Keratinocyte (primary cell): ENCODE data around the gene MARCHF2. TPM values are rescaled to one million over a fixed set of nuclear protein-coding genes. Genes with fewer than 3 reads are reported as not detected.

Source experiments
- DNase-seq: peaks from one replicate; pipeline ENCODE4 v3.0.0-alpha.2; 2011; ENCODE audit warnings: low read depth, missing footprints, low spot score
- FAIRE-seq: peaks from 2 replicates; lab custom pipeline; 2011; peaks lifted over from hg19 to GRCh38; lab: Jason Lieb, UNC
- H2AFZ ChIP-seq: 2 replicates; pipeline ENCODE4 v1.6.0; 2012; ENCODE audit warnings: low read length, control low read depth, inconsistent platforms; ENCODE audit not compliant: control insufficient read depth
- H3K27ac ChIP-seq: 2 replicates; pipeline ENCODE4 v1.5.1; 2011; ENCODE audit warnings: low read length; ENCODE audit not compliant: control insufficient read depth, insufficient read depth
- H3K27me3 ChIP-seq: 3 replicates; pipeline ENCODE4 v1.6.0; 2011; ENCODE audit warnings: low read length; ENCODE audit not compliant: control insufficient read depth, insufficient read depth; ENCODE audit errors: extremely low read depth
- H3K36me3 ChIP-seq, 2 experiments: 2 replicates in 1 of 2; 3 replicates in 1 of 2; pipeline ENCODE4 v1.5.1; 2011; ENCODE audit warnings: low read length in 2 of 2, mild to moderate bottlenecking in 1 of 2; ENCODE audit not compliant: control insufficient read depth in 2 of 2, insufficient read depth in 2 of 2; ENCODE audit errors: extremely low read depth in 1 of 2
- H3K4me1 ChIP-seq: 3 replicates; pipeline ENCODE4 v1.5.1; 2011; ENCODE audit warnings: low read length; ENCODE audit not compliant: control insufficient read depth, insufficient read depth; ENCODE audit errors: extremely low read depth
- H3K4me2 ChIP-seq: 3 replicates; pipeline ENCODE4 v1.6.0; 2011; ENCODE audit warnings: low read depth, low read length; ENCODE audit not compliant: control insufficient read depth, insufficient read depth; ENCODE audit errors: extremely low read depth
- H3K4me3 ChIP-seq, 3 experiments: fragments of 200-600 bp in 1 of 3; sonication (generic) in 1 of 3; 2 replicates in 2 of 3; 3 replicates in 1 of 3; pipeline ENCODE4 v1.5.1; 2011 to 2016; ENCODE audit warnings: low read length in 3 of 3, mild to moderate bottlenecking in 3 of 3, control low read depth in 2 of 3, inconsistent platforms in 1 of 3, low read depth in 1 of 3, mixed read lengths in 1 of 3, mixed run types in 1 of 3, moderate library complexity in 1 of 3; ENCODE audit not compliant: control insufficient read depth in 2 of 3, insufficient read depth in 2 of 3; ENCODE audit errors: extremely low read depth in 1 of 3
- H3K79me2 ChIP-seq: 2 replicates; pipeline ENCODE4 v1.6.0; 2012; ENCODE audit warnings: low read length; ENCODE audit not compliant: control insufficient read depth, insufficient read depth
- H3K9ac ChIP-seq: 3 replicates; pipeline ENCODE4 v1.6.0; 2011; ENCODE audit warnings: low read length; ENCODE audit not compliant: control insufficient read depth, insufficient read depth; ENCODE audit errors: extremely low read depth
- H3K9me1 ChIP-seq: 3 replicates; pipeline ENCODE4 v1.6.0; 2011; ENCODE audit warnings: low read length; ENCODE audit not compliant: control insufficient read depth, insufficient read depth; ENCODE audit errors: extremely low read depth
- H3K9me3 ChIP-seq: 2 replicates; pipeline ENCODE4 v1.5.1; 2012; ENCODE audit warnings: low read depth, low read length; ENCODE audit not compliant: control insufficient read depth
- H4K20me1 ChIP-seq: 3 replicates; pipeline ENCODE4 v1.6.0; 2011; ENCODE audit warnings: low read length; ENCODE audit not compliant: control insufficient read depth, insufficient read depth; ENCODE audit errors: extremely low read depth
- EZH2 ChIP-seq: IDR thresholded peaks from one replicate; pipeline ENCODE4 v1.6.1; 2012; ENCODE audit warnings: inconsistent platforms, mild to moderate bottlenecking, low read length, moderate library complexity
- dilution Hi-C: fragments of 300-500 bp; cut with MboI; formaldehyde crosslinking; loops from one replicate; pipeline ENCODE4 v1.7.0; 2020; ENCODE audit warnings: low sequenced_read_pairs; ENCODE audit not compliant: extremely low pct_ligation_motif_present
- polyA plus RNA-seq, 5 experiments: library from polyadenylated mRNA; depleted of rRNA in 3 of 5; stranded (reverse) in 3 of 5; stranded (forward) in 1 of 5; unstranded in 1 of 5; fragments of >200 nt; gene quantifications; 1 replicate in 1 of 5; 2 replicates in 3 of 5; 3 replicates in 1 of 5; pipeline versions ENCODE4 v1.2.1 to v1.2.3, GENCODE V29; 2011 to 2012; ENCODE audit warnings: missing spikeins in 2 of 5, low read depth in 1 of 5, low replicate concordance in 1 of 5
- TF ChIP-seq, protein P1 (sequence below), 3 experiments: IDR thresholded peaks in 1 of 3; conservative IDR thresholded peaks in 1 of 3; optimal IDR thresholded peaks in 1 of 3; 2 replicates in 2 of 3; 3 replicates in 1 of 3; pipeline versions ENCODE3 to v1.5.1; 2011; ENCODE audit warnings: low read length in 3 of 3, mild to moderate bottlenecking in 3 of 3, moderate library complexity in 2 of 3, control low read depth in 1 of 3, inconsistent platforms in 1 of 3; ENCODE audit not compliant: insufficient read depth in 2 of 3; ENCODE audit errors: extremely low read depth in 1 of 3

The MARCHF2 gene
- polyA plus RNA-seq, 1 donor (not counting 4 experiments of a cell fraction or from before 2014, with no cell fraction given), result 13.7 TPM

DNA sequence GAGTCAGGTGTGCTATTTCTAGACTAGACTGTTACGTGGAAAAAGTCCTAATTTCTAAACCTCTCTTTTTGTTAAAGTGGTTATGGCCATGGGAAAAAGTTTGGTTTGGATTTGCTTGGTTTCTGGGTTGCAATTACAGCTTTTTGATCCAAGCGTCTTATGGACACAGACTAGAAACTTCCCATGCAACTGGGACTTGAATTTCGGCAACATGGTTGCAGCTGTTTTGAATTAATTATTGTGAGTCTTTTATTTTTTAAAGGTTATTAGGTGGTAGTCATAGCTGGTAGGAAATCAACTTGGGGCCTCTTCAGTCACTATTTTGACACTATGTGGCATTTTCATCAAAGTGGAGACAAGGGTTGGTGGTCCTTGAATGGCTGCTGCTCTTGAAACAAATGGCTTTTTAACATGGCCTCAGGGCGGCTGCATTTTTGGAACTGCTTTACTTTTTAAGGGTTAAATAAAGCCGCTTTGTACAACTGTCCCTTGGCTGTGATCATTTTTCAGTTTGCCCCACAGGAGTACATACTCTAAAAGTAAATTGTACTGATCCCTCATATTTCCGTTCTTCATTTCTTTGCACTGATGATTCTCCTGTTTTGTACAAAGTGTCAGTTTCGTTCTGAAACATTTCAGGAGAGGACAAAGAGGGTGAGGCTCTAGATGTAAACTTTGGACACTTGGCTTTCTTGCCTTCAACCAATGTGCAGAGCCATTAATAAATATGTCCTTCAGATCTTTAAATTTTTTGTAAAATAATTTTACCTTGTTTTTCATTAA is 47.6 kb downstream of the MARCHF2 start:
- dilution Hi-C loops, result no loop called here
- no peak overlapping the region for H3K9ac ChIP-seq
- no peak overlapping the region for H3K27ac ChIP-seq
- no peaks in the 10 kb centered on the region for H3K9me3 ChIP-seq
- no peaks in the 10 kb centered on the region for H3K9me1 ChIP-seq
- no peak for DNase-seq
- TF ChIP-seq EZH2, result no peak
- H3K4me1 ChIP-seq, result peaks cover 3% of the 10 kb centered on the region
- H3K4me3 ChIP-seq, result no peak overlapping the region
- peaks cover 21 to 54% of the 10 kb centered on the region in 2 experiments for H3K36me3 ChIP-seq
- FAIRE-seq, result no peak
- H3K4me2 ChIP-seq, result no peak overlapping the region
- peaks cover 93% of the 10 kb centered on the region for H3K79me2 ChIP-seq
- no peak overlapping the region for H2AFZ ChIP-seq
- no peaks in the 10 kb centered on the region for H3K27me3 ChIP-seq
- H4K20me1 ChIP-seq, result peaks cover 41% of the 10 kb centered on the region

DNA sequence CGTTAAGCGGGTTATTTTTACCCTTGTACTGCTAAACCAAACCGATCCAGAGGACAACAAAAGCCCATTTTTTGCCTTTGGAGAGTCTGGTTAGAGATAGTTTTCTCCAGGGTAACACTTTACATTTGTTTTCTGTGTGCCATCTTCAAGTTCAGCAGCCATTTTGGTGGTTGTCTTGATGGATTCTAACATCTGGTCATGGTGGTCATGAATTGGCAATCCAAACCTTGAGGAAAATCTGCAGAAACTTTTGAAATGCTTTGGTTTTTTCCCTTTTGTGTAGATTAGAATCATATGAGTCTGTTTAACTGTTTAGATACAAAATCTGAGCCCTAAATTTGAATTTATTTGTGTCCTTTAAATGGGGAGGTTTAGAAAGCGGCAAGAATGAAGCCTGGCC is 48.3 kb downstream of the MARCHF2 start:
- peaks cover 3% of the 10 kb centered on the region for H3K4me1 ChIP-seq
- H3K4me2 ChIP-seq, result no peak overlapping the region

More for the DNA sequence above, 48.3 kb downstream of the MARCHF2 start:
- Histone ChIP-seq H3K27ac (no peak overlapping the region), H3K27me3 (no peaks in the 10 kb centered on the region), H3K36me3 (peaks cover 22 to 55% of the 10 kb centered on the region in 2 experiments), H3K4me3 (no peak overlapping the region), H3K9me3 (no peaks in the 10 kb centered on the region), H3K9me1 (no peaks in the 10 kb centered on the region), H3K79me2 (peaks cover 90% of the 10 kb centered on the region), H3K9ac (no peak overlapping the region), H2AFZ (no peak overlapping the region), H4K20me1 (peaks cover 36% of the 10 kb centered on the region)
- TF ChIP-seq, protein P1, sequence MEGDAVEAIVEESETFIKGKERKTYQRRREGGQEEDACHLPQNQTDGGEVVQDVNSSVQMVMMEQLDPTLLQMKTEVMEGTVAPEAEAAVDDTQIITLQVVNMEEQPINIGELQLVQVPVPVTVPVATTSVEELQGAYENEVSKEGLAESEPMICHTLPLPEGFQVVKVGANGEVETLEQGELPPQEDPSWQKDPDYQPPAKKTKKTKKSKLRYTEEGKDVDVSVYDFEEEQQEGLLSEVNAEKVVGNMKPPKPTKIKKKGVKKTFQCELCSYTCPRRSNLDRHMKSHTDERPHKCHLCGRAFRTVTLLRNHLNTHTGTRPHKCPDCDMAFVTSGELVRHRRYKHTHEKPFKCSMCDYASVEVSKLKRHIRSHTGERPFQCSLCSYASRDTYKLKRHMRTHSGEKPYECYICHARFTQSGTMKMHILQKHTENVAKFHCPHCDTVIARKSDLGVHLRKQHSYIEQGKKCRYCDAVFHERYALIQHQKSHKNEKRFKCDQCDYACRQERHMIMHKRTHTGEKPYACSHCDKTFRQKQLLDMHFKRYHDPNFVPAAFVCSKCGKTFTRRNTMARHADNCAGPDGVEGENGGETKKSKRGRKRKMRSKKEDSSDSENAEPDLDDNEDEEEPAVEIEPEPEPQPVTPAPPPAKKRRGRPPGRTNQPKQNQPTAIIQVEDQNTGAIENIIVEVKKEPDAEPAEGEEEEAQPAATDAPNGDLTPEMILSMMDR (optimal IDR thresholded peaks at IDR 0.05 in 1 of 3, IDR thresholded peaks at IDR 0.05 in 1 of 3, conservative IDR thresholded peaks at IDR 0.05 in 1 of 3; ENCODE audit: extremely low read depth in 1 of 3, insufficient read depth in 2 of 3, low read length in 3 of 3), result no peak
- TF ChIP-seq EZH2, result no peak
- no peak for DNase-seq
- no peak for FAIRE-seq
- dilution Hi-C loops, result no loop called here
